H9 (cell line): ENCODE data around the gene ORAI2. TPM values are rescaled to one million over a fixed set of nuclear protein-coding genes. Genes with fewer than 3 reads are reported as not detected.

Experiments used
- DNase-seq: peaks from one replicate; pipeline ENCODE4 v3.0.0-alpha.2; 2017
- H2AFZ ChIP-seq: one replicate; pipeline ENCODE4 v1.6.1; 2013; ENCODE audit warnings: mild to moderate bottlenecking, low read length, control low read depth, moderate library complexity
- H2AK5ac ChIP-seq: 2 replicates; pipeline ENCODE4 v1.6.1; 2013; ENCODE audit warnings: low read length, control low read depth, mixed read lengths; ENCODE audit not compliant: insufficient read length
- H2BK120ac ChIP-seq: one replicate; pipeline ENCODE4 v1.6.1; 2013; ENCODE audit warnings: low read depth, mild to moderate bottlenecking, low read length, control low read depth, inconsistent platforms; ENCODE audit not compliant: poor library complexity, severe bottlenecking
- H2BK12ac ChIP-seq: 2 replicates; pipeline ENCODE4 v1.6.1; 2013; ENCODE audit warnings: low read length, control low read depth, mixed read lengths, low read depth; ENCODE audit not compliant: insufficient read length
- H2BK15ac ChIP-seq: 2 replicates; pipeline ENCODE4 v1.6.1; 2013; ENCODE audit warnings: low read depth, low read length, control low read depth
- H2BK20ac ChIP-seq: one replicate; pipeline ENCODE4 v1.6.1; 2013; ENCODE audit warnings: low read depth, mild to moderate bottlenecking, low read length, control low read depth, inconsistent platforms; ENCODE audit not compliant: poor library complexity, severe bottlenecking
- H2BK5ac ChIP-seq: 2 replicates; pipeline ENCODE4 v1.6.1; 2013; ENCODE audit warnings: low read length, control low read depth, mixed read lengths; ENCODE audit not compliant: insufficient read length
- H3K14ac ChIP-seq: 2 replicates; pipeline ENCODE4 v1.6.1; 2013; ENCODE audit warnings: low read length, control low read depth; ENCODE audit not compliant: insufficient read depth
- H3K18ac ChIP-seq: 2 replicates; pipeline ENCODE4 v1.6.1; 2013; ENCODE audit warnings: low read depth, mild to moderate bottlenecking, mixed read lengths, low read length, control low read depth; ENCODE audit not compliant: insufficient read length
- H3K23ac ChIP-seq: 2 replicates; pipeline ENCODE4 v1.6.1; 2013; ENCODE audit warnings: low read length, control low read depth, mixed read lengths, low read depth; ENCODE audit not compliant: insufficient read length
- H3K23me2 ChIP-seq: 2 replicates; pipeline ENCODE4 v1.6.1; 2013; ENCODE audit warnings: low read depth, mild to moderate bottlenecking, mixed read lengths, low read length, control low read depth; ENCODE audit not compliant: insufficient read length, poor library complexity, severe bottlenecking
- H3K27ac ChIP-seq: 2 replicates; pipeline ENCODE4 v1.5.1; 2013; ENCODE audit warnings: low read length, control low read depth, mixed read lengths, low read depth; ENCODE audit not compliant: insufficient read length
- H3K27me3 ChIP-seq: 2 replicates; pipeline ENCODE4 v1.6.1; 2013; ENCODE audit warnings: low read length, control low read depth, inconsistent platforms; ENCODE audit not compliant: insufficient read depth
- H3K4ac ChIP-seq: 2 replicates; pipeline ENCODE4 v1.6.1; 2013; ENCODE audit warnings: low read depth, mild to moderate bottlenecking, control low read depth, inconsistent platforms, low read length, moderate library complexity
- H3K4me1 ChIP-seq: 2 replicates; pipeline ENCODE4 v1.6.1; 2013; ENCODE audit warnings: low read length, control low read depth, inconsistent platforms; ENCODE audit not compliant: insufficient read depth
- H3K4me2 ChIP-seq: 2 replicates; pipeline ENCODE4 v1.6.1; 2013; ENCODE audit warnings: low read length, control low read depth, mixed read lengths; ENCODE audit not compliant: insufficient read length, insufficient read depth
- H3K56ac ChIP-seq: 2 replicates; pipeline ENCODE4 v1.6.1; 2013; ENCODE audit warnings: low read depth, mild to moderate bottlenecking, mixed read lengths, low read length, control low read depth; ENCODE audit not compliant: insufficient read length
- H3K79me1 ChIP-seq: 2 replicates; pipeline ENCODE4 v1.6.1; 2013; ENCODE audit warnings: low read depth, mild to moderate bottlenecking, moderate library complexity, low read length, control low read depth, inconsistent platforms; ENCODE audit not compliant: insufficient read depth, poor library complexity, severe bottlenecking
- H3K79me2 ChIP-seq: 2 replicates; pipeline ENCODE4 v1.6.1; 2013; ENCODE audit warnings: low read length, control low read depth, inconsistent platforms; ENCODE audit not compliant: insufficient read depth
- H3K9ac ChIP-seq: 2 replicates; pipeline ENCODE4 v1.6.1; 2013; ENCODE audit warnings: low read length, control low read depth, mixed read lengths; ENCODE audit not compliant: insufficient read length; ENCODE audit errors: extremely low read depth
- H3K9me3 ChIP-seq: one replicate; pipeline ENCODE4 v1.6.1; 2013; ENCODE audit warnings: low read depth, low read length, inconsistent platforms; ENCODE audit not compliant: control insufficient read depth
- H3T11ph ChIP-seq: one replicate; pipeline ENCODE4 v1.6.1; 2013; ENCODE audit warnings: mild to moderate bottlenecking, low read length, control low read depth, inconsistent platforms
- H4K20me1 ChIP-seq: one replicate; pipeline ENCODE4 v1.6.1; 2013; ENCODE audit not compliant: control insufficient read depth, insufficient read length, insufficient read depth
- H4K5ac ChIP-seq: 2 replicates; pipeline ENCODE4 v1.6.1; 2013; ENCODE audit warnings: low read depth, mild to moderate bottlenecking, mixed read lengths, low read length, control low read depth; ENCODE audit not compliant: insufficient read length
- H4K8ac ChIP-seq: replicated peaks from 2 replicates; pipeline ENCODE4 v1.6.1; 2013; ENCODE audit warnings: low read length, control low read depth, mixed read lengths, low read depth; ENCODE audit not compliant: insufficient read length
- H4K91ac ChIP-seq: 2 replicates; pipeline ENCODE4 v1.6.1; 2013; ENCODE audit warnings: low read depth, mild to moderate bottlenecking, moderate library complexity, mixed read lengths, low read length, control low read depth; ENCODE audit not compliant: insufficient read length
- H3K27ac Mint-ChIP-seq, 3 experiments: 2 replicates in 2 of 3; 3 replicates in 1 of 3; pipeline ENCODE4 v1.8.0; 2020 to 2021; ENCODE audit warnings: mixed read lengths in 3 of 3, mild to moderate bottlenecking in 1 of 3, moderate library complexity in 1 of 3
- H3K27me3 Mint-ChIP-seq: 2 replicates; pipeline ENCODE4 v1.8.0; 2021; ENCODE audit warnings: low read depth, mild to moderate bottlenecking, moderate library complexity, mixed read lengths
- H3K36me3 Mint-ChIP-seq, 3 experiments: 2 replicates in 2 of 3; 3 replicates in 1 of 3; pipeline ENCODE4 v1.8.0; 2020 to 2021; ENCODE audit warnings: low read depth in 3 of 3, mixed read lengths in 3 of 3; ENCODE audit not compliant: insufficient read depth in 1 of 3
- H3K4me1 Mint-ChIP-seq, 2 experiments: 2 replicates each; pipeline ENCODE4 v1.8.0; 2020; ENCODE audit warnings: mixed read lengths in 2 of 2
- H3K4me3 Mint-ChIP-seq, 2 experiments: 2 replicates in 1 of 2; 3 replicates in 1 of 2; pipeline ENCODE4 v1.8.0; 2020 to 2021; ENCODE audit warnings: mild to moderate bottlenecking in 2 of 2, mixed read lengths in 2 of 2, moderate library complexity in 1 of 2
- H3K9me3 Mint-ChIP-seq, 2 experiments: 2 replicates in 1 of 2; 3 replicates in 1 of 2; pipeline ENCODE4 v1.8.0; 2020; ENCODE audit warnings: mild to moderate bottlenecking in 2 of 2, mixed read lengths in 2 of 2, moderate library complexity in 1 of 2
- CTCF ChIP-seq: fragments of 200-600 bp; sonication (generic); conservative IDR thresholded peaks from 3 replicates; pipeline ENCODE4 v1.8.0; 2021; ENCODE audit warnings: antibody characterized with exemption, mild to moderate bottlenecking
- WGBS: extraction: QIAGEN DNeasy Blood & Tissue Kit; methylation state at CpG from one replicate; pipeline ENCODE4 v1.1.7; 2013; ENCODE audit warnings: missing lambda C conversion rate, low lambda C conversion rate, mixed read lengths; ENCODE audit not compliant: insufficient read length; ENCODE audit errors: extremely low coverage; 5-methylcytosine and 5-hydroxymethylcytosine counted together
- total RNA-seq: library from RNA; stranded (reverse); gene quantifications from 2 replicates; pipeline ENCODE4 v1.2.1, GENCODE V29; 2021

The ORAI2 gene
- total RNA-seq, 1 experiment from 2014 or later, result 26.6 TPM

- peaks cover 35 to 83% (median 77%) of the 10 kb centered on the region in 3 experiments for H3K36me3 Mint-ChIP-seq
- Histone ChIP-seq H3K4me1 (no peaks in the 10 kb centered on the region), H2BK15ac (no peak overlapping the region), H3K18ac (no peak overlapping the region), H2BK5ac (no peak overlapping the region), H4K91ac (no peak overlapping the region), H4K8ac (no peak overlapping the region), H4K20me1 (no peaks in the 10 kb centered on the region), H3K79me2 (no peaks in the 10 kb centered on the region), H3K23me2 (no peaks in the 10 kb centered on the region), H3K4ac (no peak overlapping the region), H3K9me3 (no peaks in the 10 kb centered on the region), H3K23ac (no peak overlapping the region), H2AFZ (no peak overlapping the region), H3K27me3 (no peaks in the 10 kb centered on the region), H3K79me1 (no peaks in the 10 kb centered on the region), H3K27ac (no peak overlapping the region), H3K9ac (no peak overlapping the region), H3K4me2 (no peak overlapping the region), H3K56ac (no peak overlapping the region), H2BK12ac (no peak overlapping the region), H3K14ac (no peak overlapping the region), H2BK20ac (no peak overlapping the region), H2AK5ac (no peak overlapping the region), H2BK120ac (no peak overlapping the region), H4K5ac (no peak overlapping the region), H3T11ph (no peak overlapping the region)
- DNase-seq, result no peak
- H3K4me1 Mint-ChIP-seq, result no peaks in the 10 kb centered on the region
- H3K27ac Mint-ChIP-seq, result peak overlapping the region in 1 of 3 experiments; percentile 52; a peak in 1 of 7 replicates
- TF ChIP-seq CTCF, result no peak
- H3K4me3 Mint-ChIP-seq, result no peak overlapping the region
- peaks cover 7 to 13% of the 10 kb centered on the region in 2 experiments for H3K9me3 Mint-ChIP-seq
- no CpG with 5 or more reads among the region's 5 CpGs for WGBS
- no peaks in the 10 kb centered on the region for H3K27me3 Mint-ChIP-seq
These were observed 20.3 kb upstream of the ORAI2 start for GRCh38 chr7:102413091-102413490.
